Midbrain (tissue), 1 donor: Measurements from ENCODE around the gene CACNA2D2.
A peak's percentile ranks its signal among the peaks of the same experiment; 100 is the strongest.

Source experiments
- DNase-seq: peaks from one replicate; lab custom pipeline; 2025; lab: John Stamatoyannopoulos, UW

The CACNA2D2 gene

DNA sequence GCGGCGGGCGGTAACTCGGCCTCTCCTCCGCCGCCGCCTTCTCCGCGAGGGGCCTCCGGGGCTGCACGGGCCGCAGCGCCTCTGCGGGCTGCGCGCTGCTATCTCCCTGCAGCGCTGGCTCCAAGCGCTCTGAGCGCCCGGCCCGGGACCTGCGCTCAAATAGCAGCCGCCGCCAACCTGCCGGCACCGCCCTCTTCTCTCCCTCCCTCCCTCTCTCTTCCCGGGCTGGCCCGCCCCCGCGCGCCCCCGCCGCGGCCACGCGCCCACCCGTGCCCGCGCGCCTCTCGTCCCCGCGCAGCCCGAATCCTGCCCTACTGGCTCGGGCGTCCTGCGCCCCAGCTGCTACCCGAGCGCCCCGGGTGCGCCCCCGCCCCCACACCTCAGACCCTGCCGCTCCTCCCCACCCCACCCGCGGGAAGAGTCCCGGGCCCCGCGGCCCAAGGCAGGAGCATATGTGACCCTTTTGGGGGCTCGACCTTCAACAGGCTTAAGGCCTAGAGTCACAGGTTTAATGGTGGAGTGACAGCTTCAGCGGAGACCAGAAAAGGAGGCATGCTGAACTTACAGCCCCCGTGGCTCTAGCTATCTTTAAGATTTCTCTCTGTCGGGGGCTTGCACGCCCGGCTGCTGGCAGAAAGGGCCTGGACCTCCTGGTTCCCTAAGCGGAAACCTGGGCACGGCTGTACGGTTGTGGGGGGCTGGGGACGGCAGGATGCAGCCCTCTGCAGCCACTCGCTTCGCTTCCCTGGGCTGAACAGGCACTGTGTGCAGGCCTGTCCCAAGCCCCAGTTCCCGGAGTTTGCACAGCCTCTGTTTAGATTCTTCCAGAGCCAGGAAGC is at the start of gene CACNA2D2:
Gene CACNA2D2 (minus strand): TSS at position 131 of the 839 bp plus-strand sequence. CDS start 211 bp downstream, outside the sequence.
- DNase-seq: peak; percentile 35

GRCh38 chr3:50552598-50552997 is 49.2 kb upstream of the CACNA2D2 start:
- no peak for DNase-seq

DNA sequence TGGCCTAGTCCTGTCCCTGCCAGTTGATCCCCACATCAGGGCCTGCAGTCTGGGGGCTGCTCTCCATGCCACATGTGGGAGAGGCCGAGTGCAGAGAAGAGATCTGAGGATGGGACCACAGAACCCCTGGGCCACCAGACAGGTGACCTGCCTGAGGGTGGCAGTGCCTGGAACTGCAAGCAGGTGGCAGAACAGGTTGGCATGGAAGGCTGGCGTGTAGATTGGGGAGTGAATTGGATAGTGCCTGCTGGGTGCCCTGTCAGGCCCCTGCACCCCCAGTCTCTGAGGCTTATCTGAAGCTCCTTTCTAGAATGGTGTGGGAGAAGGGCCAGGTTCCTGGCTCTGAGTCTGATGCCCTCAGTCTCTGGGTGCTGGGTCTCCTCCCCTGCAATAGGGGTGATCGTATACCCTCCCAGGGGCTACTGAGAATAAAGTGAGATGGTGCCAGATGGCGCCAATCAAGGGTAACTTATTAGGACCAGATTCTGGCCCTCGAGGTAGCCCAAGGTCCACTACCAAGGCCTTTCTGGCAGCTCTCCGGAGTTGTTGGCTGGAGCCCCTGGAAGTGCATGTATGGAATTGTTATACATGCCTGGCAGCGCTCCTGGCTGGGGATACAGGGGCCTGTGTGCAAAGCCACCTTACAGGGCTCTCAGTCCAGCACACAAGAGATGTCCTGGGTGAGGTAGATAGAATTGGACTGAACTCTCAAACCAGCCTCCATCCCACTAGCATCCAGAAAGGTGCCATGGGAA is 48.4 kb upstream of the CACNA2D2 start:
- no peak for DNase-seq

DNA sequence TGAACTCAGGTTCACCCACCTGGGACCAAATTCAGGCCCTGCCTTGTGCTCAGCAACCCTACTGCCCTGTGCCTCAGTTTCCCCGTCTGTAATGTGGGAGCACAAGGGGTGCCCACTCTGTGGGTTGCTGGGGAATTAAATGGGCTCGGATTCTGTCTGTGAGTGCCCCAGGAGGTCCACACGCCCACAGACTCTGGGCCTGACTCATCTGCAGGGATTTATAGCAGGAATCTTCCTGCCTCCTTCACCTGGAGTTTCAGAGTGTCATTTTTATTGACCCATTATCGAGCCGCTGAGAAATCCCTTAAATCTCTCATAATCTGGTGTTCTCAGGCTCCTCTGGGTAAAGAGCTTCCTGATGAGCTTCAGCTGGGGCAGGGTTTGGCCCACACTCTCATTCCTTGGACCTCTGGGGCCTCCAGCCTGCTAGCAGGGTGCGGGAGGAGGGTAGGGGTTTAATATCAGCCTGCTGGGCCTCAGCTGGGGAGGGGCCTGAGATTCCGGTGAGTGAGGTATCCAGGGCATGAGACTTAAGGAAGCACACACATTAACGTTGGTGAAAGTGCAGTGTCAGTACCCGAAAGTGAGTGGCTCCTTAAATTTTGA is 47.7 kb upstream of the CACNA2D2 start:
- DNase-seq: no peak

GRCh38 chr3:50550079-50550736 is 46.8 kb upstream of the CACNA2D2 start:
- DNase-seq: peak; percentile 10

DNA sequence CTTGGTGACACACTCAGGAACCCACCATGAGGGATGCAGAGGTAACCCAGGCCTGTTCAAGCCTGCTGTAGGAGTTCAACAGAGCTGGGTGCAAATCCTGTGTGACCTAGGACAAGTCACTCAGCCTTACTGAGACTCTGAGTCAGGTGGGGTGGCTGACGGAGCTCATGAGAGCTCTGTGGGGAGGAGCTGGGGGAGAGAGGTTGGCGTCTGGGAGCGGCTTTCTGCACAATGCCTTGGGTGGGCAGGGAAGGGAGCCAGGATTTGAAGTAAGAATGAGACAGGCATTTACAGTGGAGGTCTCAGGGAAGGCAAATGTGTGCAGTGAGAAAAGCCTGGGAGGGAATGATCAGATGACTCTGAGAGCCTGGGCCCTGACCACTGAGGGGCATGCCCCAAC is 45.8 kb upstream of the CACNA2D2 start:
- DNase-seq: no peak

- DNase-seq: no peak
These were observed 42.3 kb upstream of the CACNA2D2 start for GRCh38 chr3:50545781-50546180.

DNA sequence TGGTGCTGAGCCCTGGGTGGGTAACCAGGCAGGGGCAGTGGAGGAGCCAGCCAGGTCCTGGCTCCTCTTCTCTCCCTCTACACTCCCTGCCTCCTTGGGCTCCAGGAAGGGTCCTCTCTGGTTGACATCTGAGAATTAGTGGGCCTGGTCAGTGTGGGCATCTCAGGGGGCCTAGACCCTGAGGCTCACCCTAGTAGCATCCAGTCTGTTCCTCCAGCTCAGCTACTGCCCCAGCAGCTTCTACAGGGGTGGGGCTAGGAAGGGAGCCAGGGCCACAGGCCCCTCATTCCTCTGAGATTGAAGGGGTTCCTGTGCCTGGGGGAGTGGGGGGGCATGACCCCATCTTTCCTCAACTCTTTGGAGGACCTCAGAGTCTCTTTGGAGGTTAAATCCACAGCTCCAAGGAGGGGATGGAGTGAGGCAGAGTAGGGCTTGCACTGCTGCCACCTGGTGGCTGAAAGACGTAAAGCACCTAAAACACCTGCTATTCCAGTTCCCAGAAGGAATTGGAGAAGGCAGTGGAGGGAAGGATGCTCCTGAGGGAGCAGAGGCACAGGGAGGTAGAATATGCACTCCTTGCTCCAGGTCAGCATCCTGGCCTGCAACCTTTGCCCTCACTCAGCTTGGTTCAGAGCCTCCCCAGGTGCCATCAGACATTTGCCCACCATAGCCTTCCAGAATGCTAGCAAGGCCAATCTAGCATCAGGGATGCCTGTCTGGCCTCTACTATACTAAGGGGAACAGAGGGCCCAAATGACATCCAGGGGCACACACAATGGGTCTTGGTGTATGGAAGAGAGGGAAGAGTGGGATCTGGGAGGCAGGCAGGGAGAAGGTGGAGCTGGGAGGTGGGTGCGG is 39.0 kb upstream of the CACNA2D2 start:
- DNase-seq: peak; percentile 81

DNA sequence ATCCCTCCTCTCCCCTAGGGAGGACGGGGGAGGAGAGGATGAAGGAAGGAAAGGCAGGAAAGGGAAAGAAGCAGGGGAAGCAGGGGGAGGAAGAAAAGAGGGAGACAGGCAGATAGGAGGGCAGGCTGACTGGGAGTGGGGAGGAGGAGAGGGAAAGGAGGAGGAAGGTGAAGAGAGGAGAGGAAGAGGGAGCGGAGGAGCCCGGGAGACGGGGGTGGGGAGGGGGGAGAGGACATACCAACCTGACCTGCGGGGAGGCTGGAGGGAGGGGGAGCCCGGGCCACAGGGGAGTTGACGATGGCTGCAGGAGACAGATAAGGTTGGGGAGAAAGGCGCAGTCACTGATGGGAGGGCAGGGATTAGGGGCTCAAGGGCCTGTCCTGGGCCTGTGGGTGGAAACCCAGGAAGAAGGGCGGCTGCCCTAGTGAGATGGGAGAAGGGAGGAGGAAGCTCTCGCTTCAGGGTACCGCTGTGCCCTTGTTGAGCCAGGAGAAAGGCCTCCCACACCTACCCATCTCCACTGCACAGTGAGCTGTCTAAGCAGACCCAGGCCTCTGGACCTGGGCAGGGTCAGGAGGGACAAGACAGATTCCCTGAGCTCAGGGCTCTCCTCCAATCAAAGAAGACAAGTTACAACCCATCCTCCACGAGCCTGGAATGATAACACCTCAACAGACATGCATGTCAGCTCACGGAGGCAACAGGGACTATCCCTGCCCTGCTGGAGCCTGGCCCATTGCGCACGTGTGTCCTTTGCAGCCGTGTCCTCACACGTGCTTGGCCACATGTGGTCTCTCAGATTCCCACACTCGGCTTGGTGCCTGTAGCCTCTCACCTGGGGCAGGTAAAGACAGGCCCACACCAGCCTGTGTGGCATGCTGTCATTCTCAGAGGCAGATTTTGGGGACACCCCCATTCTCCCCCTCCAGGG is 36.2 kb upstream of the CACNA2D2 start:
- no peak for DNase-seq

DNA sequence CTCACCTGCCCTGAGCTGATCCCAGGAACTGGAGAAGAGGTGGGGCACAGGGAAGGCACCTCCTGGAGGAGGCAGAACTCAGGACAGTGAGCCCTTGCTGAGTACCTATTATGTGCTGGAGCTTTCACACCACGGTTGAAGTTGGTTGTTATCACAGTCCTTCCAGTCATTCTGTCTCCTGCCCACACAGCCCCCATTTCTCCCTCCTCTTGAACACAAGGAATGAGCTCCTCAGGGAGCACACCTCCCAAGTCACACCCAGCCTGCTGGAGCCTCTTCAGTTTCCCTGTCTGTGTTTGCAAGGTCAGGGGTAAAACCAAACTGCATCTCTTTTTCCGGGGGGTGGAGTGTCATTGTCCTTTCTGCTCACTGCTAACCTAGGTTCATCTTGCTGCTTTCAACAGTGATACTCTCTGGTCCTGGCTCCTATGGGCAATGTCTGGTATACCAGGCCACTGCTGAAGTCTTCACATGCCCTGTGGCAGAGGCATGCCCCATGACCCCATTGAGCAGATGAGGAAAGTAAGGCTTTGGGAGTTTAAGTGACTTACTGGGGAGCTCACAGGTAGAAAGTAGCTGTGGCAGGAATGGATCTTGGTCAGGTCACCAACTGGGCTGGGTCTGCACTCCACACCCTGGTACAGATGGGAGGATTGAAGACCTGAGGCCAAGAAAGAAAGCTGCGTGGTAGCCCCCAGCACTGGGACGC is 34.1 kb upstream of the CACNA2D2 start:
- no peak for DNase-seq

DNA sequence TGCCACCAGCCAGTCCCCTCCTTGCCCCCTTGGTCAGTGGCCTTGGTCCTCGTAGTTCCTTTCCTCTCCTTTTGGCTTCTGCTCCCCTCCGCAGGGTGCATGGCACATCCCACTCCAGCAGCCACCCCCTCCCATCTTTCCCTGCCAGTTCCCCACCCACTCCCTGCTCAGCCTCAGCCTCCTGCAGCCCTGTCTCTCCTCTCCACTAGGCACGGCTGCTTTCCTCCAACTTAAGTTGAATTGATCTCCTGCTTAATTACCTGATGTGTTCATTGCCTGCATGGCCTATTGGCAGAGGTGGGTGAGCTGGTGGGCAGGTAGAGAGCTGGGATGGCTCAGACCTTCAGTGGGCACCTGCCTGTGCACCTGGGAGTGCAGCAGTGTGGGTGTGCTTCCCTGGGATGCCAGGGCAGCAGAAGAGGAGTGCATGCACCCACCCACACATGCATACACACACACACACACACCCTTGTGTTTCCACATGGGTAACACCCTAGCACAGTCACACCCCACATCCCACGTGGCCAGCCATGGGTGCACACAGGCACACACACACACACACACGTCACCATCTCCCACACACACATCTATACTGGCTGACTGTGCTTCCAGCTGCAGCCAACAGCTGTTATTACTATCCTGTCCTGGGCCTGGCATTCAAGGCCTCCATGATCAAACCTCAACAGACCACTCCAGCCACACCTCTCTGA is 33.2 kb upstream of the CACNA2D2 start:
- no peak for DNase-seq

DNA sequence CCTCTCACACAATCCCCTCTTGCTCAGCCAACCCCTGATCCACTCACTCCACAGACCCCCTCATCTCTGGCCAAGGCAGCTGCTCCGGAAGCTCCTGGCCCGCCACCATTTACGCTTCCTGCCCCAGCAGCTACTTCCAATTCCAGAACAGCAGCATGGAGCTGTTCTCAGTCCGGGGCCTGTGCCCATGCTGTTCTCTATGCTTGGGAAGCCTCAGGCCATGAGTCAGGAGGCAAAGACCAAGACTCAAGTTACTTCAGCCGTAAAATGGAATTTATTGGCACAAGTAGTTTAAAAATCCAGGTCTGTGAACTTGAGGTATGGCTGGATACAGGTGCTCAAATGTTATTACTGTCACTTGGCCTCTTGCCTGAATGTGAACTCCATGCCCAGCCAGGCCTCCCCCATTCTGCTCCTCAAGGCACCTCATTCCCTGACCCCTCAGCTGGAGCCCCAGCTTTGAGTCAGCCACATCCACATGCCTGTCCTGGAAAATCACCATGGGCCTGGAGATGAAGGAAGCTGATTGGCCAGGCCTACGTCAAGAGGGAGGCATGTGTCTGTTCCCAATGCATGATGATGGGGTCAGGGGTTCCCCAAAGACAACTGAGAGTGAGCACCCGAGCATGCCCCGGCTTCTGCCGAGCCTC is 31.4 kb upstream of the CACNA2D2 start:
- DNase-seq: no peak

DNA sequence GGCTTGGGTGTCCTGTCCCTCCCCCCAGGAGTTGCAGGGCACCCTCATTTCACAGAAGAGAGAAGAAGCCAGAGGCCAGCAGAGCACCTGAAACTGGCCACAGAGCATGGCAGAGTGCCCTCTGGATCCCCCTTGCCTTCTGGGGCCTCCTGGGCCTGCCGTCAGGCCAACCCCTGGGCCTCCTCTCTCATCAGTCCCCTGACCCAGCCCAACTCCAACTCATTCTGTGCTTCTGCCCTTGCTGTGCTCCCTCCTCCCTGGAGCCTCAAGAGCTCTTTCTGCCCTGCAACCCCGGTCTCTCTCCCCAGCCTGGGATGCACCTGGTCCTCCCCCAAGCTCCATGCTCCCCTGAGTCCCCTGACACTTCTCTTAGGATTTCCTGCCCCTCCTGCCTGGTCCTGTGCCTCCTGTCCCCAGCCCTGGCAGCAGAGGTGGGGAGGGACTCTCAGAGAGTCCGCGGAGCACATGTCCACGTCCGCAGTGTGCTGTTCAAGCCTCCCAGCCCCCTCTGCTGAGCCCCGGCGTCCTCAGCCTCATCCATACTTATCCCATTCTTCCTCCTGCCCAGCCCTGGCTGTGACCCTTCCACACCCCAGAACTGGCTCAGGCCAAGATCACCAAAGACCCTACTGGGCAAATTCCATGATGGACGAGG is 30.5 kb upstream of the CACNA2D2 start:
- DNase-seq: no peak

DNA sequence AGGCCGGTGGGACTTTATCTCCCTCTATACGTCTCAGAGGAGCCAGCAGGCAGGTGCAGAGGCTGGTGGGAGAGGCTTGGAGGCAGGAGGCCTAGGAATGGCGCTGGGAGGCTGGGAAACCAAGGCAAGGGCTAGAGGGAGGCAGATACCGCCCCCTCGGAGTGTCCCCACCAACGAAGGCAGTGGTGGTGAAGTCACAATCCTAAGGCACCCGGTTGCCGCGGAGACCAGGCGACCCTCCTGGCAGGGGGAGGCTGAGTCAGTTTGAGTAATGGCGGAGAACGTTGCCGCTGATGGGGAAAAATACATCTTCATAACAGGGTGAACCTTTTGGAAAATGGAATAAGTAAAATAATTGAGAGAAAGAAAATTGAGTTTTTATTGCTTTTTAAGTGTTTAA is 29.9 kb upstream of the CACNA2D2 start:
- no peak for DNase-seq

- DNase-seq: no peak
These were observed 28.8 kb upstream of the CACNA2D2 start for GRCh38 chr3:50532062-50532705.

- DNase-seq: no peak
These were observed 27.8 kb upstream of the CACNA2D2 start for GRCh38 chr3:50531201-50531600.
